Retinal pigment epithelial cell (primary cell): ENCODE results near the gene STRIP1.
A peak's percentile ranks its signal among the peaks of the same experiment; 100 is the strongest.
"Not testable (repeated sequence)": the region's sequence is repeated elsewhere in the genome, so short reads cannot be mapped to it uniquely, and the experiment has no call there.

Experiments
- DNase-seq: peaks from one replicate; pipeline ENCODE4 v3.0.0-alpha.2; 2010; ENCODE audit warnings: low read depth
- H3K4me3 ChIP-seq: 2 replicates; pipeline ENCODE4 v1.5.1; 2011; ENCODE audit warnings: mild to moderate bottlenecking, low read length, control low read depth, moderate library complexity
- TF ChIP-seq, protein P1 (sequence below): conservative IDR thresholded peaks from 2 replicates; pipeline ENCODE4 v1.5.1; 2011; ENCODE audit warnings: low read depth, low read length, control low read depth, inconsistent platforms

Gene STRIP1

DNA sequence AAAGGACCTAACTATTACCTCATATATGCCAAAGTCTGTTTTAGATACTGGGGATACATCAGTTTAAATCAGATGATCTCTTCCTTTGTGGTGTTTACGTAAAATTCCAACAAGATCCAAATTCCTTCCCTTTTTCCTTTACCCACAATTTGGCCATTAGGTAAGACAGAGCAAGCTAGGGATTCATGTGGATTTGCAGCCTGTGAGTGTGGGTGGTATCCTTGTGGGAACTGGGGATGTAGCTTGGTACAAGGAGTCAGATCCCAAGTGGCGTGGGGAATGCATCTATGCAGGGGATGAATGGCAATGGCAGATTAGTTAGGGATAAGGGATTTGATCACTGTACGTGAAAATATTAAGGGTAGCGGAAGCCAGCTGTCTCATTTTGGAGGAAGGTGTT, 9.8 kb upstream of the STRIP1 start:
- DNase-seq = no peak
- H3K4me3 ChIP-seq = no peak overlapping the region
- TF ChIP-seq, protein P1, sequence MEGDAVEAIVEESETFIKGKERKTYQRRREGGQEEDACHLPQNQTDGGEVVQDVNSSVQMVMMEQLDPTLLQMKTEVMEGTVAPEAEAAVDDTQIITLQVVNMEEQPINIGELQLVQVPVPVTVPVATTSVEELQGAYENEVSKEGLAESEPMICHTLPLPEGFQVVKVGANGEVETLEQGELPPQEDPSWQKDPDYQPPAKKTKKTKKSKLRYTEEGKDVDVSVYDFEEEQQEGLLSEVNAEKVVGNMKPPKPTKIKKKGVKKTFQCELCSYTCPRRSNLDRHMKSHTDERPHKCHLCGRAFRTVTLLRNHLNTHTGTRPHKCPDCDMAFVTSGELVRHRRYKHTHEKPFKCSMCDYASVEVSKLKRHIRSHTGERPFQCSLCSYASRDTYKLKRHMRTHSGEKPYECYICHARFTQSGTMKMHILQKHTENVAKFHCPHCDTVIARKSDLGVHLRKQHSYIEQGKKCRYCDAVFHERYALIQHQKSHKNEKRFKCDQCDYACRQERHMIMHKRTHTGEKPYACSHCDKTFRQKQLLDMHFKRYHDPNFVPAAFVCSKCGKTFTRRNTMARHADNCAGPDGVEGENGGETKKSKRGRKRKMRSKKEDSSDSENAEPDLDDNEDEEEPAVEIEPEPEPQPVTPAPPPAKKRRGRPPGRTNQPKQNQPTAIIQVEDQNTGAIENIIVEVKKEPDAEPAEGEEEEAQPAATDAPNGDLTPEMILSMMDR = no peak

DNA sequence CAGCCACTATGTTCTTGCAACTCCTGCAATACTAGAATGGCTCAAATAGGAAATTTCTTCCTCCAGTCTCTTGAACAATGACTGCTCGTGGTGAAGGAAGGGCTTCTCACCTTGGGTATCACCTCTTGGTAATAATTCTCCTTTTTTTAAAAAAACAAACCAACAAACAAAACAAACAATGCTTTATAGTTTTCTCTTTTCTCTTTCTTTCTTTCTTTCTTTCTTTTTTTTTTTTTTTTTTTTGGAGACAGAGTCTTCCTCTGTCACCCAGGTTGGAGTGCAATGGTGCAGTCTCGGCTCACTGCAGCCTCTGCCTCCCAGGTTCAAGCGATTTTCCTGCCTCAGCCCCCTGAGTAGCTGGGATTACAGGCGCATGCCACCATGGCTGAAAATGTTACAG, 3.7 kb upstream of the STRIP1 start:
- H3K4me3 ChIP-seq = not testable (repeated sequence)

DNA sequence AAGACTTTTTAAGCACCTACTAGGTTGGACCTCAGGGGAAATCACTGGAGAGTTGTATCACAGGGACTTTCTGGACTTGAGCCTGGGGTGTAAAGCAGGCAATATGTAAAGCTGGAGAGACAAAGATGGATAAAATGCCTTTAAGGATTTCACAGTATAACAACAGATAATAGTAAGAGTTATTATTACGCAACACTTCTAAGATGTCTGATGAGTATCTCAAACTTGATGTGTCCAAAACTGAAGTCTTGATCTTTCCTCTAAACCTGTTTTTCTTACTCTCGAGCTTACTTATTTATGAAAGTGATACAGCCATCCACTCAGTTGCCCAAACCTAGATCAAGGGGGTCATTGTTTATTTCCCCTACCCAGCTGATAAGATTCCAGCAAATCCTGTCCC, 2.1 kb upstream of the STRIP1 start:
- TF ChIP-seq, protein P1 = no peak
- H3K4me3 ChIP-seq = no peak overlapping the region
- no peak for DNase-seq

More for the DNA sequence above, 3.7 kb upstream of the STRIP1 start:
- DNase-seq = not testable (repeated sequence)

DNA sequence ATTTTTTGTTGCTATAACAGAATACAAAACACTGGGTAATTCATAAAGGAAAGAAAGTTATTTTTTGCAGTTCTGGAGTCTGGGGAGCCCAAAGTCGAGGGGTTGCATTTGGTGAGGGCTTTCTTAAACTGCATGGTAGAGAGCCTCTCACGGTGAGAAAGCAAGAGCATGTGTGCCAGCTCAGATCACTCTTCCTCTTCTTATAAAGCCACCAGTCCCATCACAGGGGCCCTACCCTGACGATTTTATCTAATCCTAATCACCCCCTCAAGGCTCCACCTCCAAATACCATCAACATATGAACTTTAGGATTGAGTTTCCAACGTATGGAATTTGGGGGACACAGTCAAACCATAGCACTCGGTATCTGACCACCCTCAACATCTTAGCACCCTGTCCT, 1.0 kb upstream of the STRIP1 start:
- DNase-seq = no peak
- H3K4me3 ChIP-seq = no peak overlapping the region
- TF ChIP-seq, protein P1 = no peak

DNA sequence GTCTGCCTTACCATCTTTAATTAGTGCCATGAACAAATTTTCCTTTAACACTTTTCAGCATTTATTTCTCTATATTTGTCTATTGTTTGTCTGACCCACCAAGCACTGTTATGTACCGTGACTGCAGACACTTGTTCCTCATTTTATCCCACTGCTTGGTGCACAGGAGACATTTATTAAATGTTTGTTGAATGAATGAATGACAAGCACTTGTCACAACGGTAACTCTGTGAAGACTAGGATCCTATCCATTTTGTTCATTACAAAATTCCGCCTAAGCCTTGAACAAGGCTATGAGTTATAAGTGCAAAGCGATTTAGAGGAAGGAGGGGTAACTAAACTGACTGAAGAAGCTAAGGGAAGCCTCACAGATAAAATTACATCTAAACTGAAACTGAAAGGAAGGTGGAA, 379 bp upstream of the STRIP1 start:
- TF ChIP-seq, protein P1 = no peak

GRCh38 chr1:110035236-110035752, 870 bp downstream of the STRIP1 start:
- DNase-seq = no peak
- TF ChIP-seq, protein P1 = no peak
- H3K4me3 ChIP-seq = peak overlapping the region; percentile 77

More for the DNA sequence above, 379 bp upstream of the STRIP1 start:
- peak overlapping the region; percentile 77 for H3K4me3 ChIP-seq
- no peak for DNase-seq

DNA sequence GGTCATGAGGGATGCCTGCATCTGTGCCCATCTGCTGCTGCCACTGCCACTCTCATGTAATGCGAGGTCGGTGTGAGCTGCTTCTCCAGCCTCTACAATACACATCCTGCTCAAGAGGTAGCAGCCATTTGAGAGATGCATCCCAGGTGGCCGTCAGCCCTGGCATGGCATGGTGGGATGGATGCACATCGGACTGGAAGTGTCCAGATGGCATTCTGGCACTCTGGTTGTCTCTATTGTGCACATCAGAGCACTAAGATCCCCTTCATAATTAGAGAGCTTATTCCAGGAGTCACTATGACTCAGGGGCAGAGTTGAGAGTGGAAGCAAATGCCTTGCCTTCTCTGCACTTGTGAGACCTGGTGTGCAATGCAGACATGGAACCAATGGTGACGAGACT, 3.8 kb downstream of the STRIP1 start:
- no peak for DNase-seq
- TF ChIP-seq, protein P1 = no peak
- H3K4me3 ChIP-seq = no peak overlapping the region

GRCh38 chr1:110039641-110040040, 5.2 kb downstream of the STRIP1 start:
- no peak for DNase-seq
- H3K4me3 ChIP-seq = no peak overlapping the region
- TF ChIP-seq, protein P1 = no peak
